ENCODE results near the gene ERAL1. TPM values are rescaled to one million over a fixed set of nuclear protein-coding genes. Genes with fewer than 3 reads are reported as not detected.

ERAL1 gene
- total and polyA plus RNA-seq, 2 experiments from 2014 or later: 77.1 to 121 TPM

- H3K36me3 Mint-ChIP-seq (ENCODE audit: low read depth): peaks cover 11% of the 10 kb centered on the region
- DNase-seq (ENCODE audit: low spot score) (no peak), ATAC-seq (peak; percentile 46)
- no peaks in the 10 kb centered on the region for H3K27me3 ChIP-seq (ENCODE audit: insufficient read depth)
- no peaks in the 10 kb centered on the region for H3K9me3 Mint-ChIP-seq
- H3K27me3 Mint-ChIP-seq (ENCODE audit: insufficient read depth, low read depth, poor library complexity): peaks cover 2% of the 10 kb centered on the region
- 0 out of 2 replicates have a peak, but pooled peaks cover 7% of the 10 kb centered on the region for H3F3A ChIP-seq (replicated peaks; ENCODE audit: low read depth)
- no peaks in the 10 kb centered on the region for H3K9me2 ChIP-seq (ENCODE audit: insufficient read depth)
- H3K4me1 ChIP-seq (ENCODE audit: insufficient read depth): no peaks in the 10 kb centered on the region; the same call in none of the 2 replicates
- no peak overlapping the region; the same call in 1 of the 2 replicates for H3K4me2 ChIP-seq
- H4K20me1 ChIP-seq (replicated peaks; ENCODE audit: insufficient read depth): no peaks in the 10 kb centered on the region
- H3K27ac ChIP-seq (ENCODE audit: low read depth): no peak overlapping the region
- H3K36me3 ChIP-seq (ENCODE audit: insufficient read depth): no peaks in the 10 kb centered on the region
- H3K4me3 ChIP-seq: no peak overlapping the region
- no peaks in the 10 kb centered on the region for H3K79me2 ChIP-seq (replicated peaks; ENCODE audit: insufficient read depth)
- peak overlapping the region; percentile 76; the same call in 1 of the 2 replicates for H2AFZ ChIP-seq
- H3K4me1 Mint-ChIP-seq: peaks cover 16% of the 10 kb centered on the region
- H3K4me3 Mint-ChIP-seq: no peak overlapping the region
- H3K27ac Mint-ChIP-seq: peak overlapping the region; percentile 32
- TF ChIP-seq ZNF462 (CRISPR knock-in tag; IDR thresholded peaks at IDR 0.05): no peak
- no peak for TF ChIP-seq STAT1 (IDR thresholded peaks at IDR 0.05; ENCODE audit: unreplicated experiment)
- no peak for TF ChIP-seq ZNF331 (CRISPR knock-in tag; IDR thresholded peaks at IDR 0.05; ENCODE audit: low read depth)
Measured at GRCh38 chr17:28864991-28865849, 10.4 kb downstream of the ERAL1 start.

Data from GM23338 (cell line).